Ishikawa (cell line): ENCODE results near the gene GGT6.

Source experiments
- CEBPB ChIP-seq: IDR thresholded peaks from 2 replicates; pipeline ENCODE4 v1.6.1; 2012
- CREB1 ChIP-seq: IDR thresholded peaks from 2 replicates; pipeline ENCODE4 v1.6.1; 2012; ENCODE audit warnings: low read depth
- EGR1 ChIP-seq: IDR thresholded peaks from 2 replicates; pipeline ENCODE4 v1.6.1; 2012
- EP300 ChIP-seq: IDR thresholded peaks from 2 replicates; pipeline ENCODE4 v1.6.1; 2012; ENCODE audit warnings: borderline replicate concordance
- MAX ChIP-seq: IDR thresholded peaks from 2 replicates; pipeline ENCODE4 v1.6.1; 2012
- NFIC ChIP-seq: IDR thresholded peaks from 2 replicates; pipeline ENCODE4 v1.6.1; 2012
- RAD21 ChIP-seq: IDR thresholded peaks from 2 replicates; pipeline ENCODE4 v1.6.1; 2012; ENCODE audit warnings: low read depth
- REST ChIP-seq: IDR thresholded peaks from 2 replicates; pipeline ENCODE4 v1.6.1; 2012; ENCODE audit warnings: low read depth, mild to moderate bottlenecking
- TAF1 ChIP-seq: IDR thresholded peaks from 2 replicates; pipeline ENCODE4 v1.6.1; 2012; ENCODE audit warnings: low read depth, mild to moderate bottlenecking
- TCF12 ChIP-seq: IDR thresholded peaks from 2 replicates; pipeline ENCODE4 v1.6.1; 2012; ENCODE audit warnings: low read depth
- TEAD4 ChIP-seq: IDR thresholded peaks from 2 replicates; pipeline ENCODE4 v1.6.1; 2012
- YY1 ChIP-seq: IDR thresholded peaks from 2 replicates; pipeline ENCODE4 v1.6.1; 2012; ENCODE audit warnings: low read depth

GRCh38 chr17:4566785-4567184 lies 6.4 kb upstream of the GGT6 start:
- TF ChIP-seq EP300: no peak
- TF ChIP-seq TEAD4: no peak
- TF ChIP-seq YY1: no peak
- TF ChIP-seq MAX: no peak
- no peak for TF ChIP-seq EGR1
- no peak for TF ChIP-seq TCF12
- no peak for TF ChIP-seq REST
- no peak for TF ChIP-seq NFIC
- TF ChIP-seq RAD21: peak; percentile 87
- no peak for TF ChIP-seq CEBPB
- no peak for TF ChIP-seq CREB1
- TF ChIP-seq TAF1: no peak
